GM18499 (cell line): ENCODE measurements around the gene AP3S2.
"Not testable (repeated sequence)": the region's sequence is repeated elsewhere in the genome, so short reads cannot be mapped to it uniquely, and the experiment has no call there.

Experiments
- ATAC-seq: cut with Tn5 transposase; IDR thresholded peaks from one replicate; pipeline ENCODE4 v1.9.1; 2021; ENCODE audit warnings: moderate number of reproducible peaks; ENCODE audit not compliant: insufficient read depth, unreplicated experiment

Gene AP3S2

DNA sequence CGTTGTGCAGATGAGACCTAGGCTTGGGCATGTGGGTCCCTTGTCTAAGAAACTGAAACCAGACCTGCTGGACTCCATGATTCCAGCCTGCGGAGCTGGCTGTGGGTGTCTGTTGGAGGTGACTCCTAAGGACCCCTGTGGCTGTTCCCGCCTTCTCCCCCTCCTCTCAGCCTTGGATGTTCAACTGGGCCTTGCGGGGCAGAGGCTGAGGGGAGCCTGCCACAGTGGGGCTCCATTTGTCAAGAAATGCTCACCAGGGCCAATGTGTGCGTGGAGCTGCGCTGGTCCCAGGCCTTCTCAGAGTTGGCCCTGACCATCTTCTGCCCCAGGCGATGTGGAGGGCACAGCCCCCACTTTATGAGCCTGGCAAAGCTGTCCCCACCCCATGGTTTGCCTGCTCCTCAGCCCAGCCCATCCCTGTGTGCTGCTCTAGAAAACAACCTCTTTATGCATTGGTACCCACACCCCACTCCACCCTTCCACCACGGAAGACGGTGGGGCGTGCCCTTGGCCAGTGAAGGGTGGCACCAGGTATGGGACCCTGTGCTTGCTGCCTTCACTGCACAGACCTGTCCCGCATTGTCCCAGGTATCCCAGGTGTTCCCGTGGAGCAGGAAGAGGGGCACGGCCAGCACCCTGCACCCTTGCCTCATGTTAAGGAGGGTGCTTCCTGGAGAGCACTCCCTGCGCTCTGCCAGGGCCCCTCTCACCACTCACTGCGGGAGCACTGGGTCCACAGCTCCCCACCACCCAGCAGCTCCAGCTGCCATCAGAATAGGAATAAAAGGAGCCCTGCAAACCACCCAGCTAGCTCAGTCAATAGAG is 109.7 kb downstream of the AP3S2 start:
- no peak for ATAC-seq

DNA sequence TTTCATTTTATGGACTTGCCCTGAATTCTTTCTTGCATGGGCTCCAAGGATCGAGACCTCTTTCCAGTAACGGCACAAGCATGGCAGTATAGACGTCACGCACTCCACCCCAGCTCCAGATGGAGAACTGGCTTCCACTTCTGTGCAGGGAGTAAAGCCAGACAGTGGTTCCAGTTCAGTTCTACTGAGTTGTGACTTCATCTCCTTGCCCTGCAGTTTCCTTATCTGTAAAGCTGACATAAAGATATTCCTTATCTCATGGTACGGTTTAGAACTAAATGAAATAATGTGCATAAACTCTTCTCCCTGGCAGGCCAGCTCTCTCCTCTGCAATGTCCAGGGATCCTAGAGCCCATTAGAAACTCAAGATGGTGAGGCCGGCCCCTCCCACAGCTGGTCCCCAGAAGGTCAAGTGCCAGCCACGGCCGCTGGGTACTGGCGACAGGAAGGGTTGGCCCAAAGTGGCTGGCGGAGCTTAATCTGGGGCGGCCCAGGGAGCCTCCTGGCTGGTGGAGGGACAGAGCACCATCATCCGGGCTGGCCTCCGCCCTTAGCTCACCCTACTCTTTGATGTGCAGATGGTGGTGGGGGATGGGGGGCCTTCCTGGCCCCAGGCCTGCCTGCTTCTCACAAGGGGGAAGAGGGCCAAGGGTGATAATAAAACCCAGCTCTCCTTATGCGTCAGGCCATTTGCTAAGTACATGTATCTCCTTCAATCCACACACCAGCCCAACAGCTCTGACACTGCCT is 110.5 kb downstream of the AP3S2 start:
- no peak for ATAC-seq

DNA sequence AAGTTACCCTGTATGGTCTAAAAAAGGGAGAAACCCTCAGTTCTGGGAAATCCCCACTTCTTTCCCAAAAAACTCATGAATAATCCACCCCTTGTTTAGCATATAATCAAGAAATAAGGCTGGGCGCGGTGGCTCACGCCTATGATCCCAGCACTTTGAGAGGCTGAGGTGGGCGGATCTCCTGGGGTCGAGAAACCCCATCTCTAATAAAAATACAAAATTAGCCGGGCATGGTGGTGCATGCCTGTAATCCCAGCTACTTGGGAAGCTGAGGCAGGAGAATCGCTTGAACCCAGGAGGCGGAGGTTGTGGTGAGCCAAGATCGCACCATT is 111.2 kb downstream of the AP3S2 start:
- not testable (repeated sequence) for ATAC-seq

DNA sequence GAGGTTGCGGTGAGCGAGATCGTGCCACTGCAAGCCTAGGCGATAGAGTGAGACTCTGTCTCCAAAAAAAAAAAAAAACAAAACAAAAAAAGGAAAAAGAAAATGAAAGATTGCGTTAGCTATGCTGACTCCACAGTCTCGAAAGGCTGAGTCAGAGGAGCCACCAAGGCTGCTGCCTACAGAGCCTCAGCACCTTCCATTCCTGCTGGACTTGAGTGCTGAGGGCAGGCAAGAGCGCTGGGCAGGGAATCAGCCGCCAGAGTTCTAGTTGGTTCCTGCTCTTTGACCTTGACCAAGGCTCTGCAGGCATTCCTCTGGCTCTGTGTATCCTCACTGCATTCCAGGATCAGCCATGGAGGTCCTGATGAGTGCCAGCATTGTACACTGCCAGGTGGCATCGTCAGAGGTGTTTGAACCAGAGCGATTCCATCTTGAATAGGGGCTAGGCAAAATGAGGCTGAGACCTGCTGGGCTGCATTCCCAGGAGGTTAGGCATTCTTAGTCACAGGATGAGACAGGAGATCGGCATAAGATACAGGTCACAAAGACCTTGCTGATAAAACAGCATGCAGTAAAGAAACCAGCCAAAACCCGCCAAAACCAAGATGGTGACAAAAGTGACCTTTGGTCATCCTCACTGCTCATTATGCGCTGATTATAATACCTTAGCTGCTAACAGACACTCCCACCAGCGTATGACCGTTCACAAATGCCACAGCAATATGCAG is 111.7 kb downstream of the AP3S2 start:
- no peak for ATAC-seq

DNA sequence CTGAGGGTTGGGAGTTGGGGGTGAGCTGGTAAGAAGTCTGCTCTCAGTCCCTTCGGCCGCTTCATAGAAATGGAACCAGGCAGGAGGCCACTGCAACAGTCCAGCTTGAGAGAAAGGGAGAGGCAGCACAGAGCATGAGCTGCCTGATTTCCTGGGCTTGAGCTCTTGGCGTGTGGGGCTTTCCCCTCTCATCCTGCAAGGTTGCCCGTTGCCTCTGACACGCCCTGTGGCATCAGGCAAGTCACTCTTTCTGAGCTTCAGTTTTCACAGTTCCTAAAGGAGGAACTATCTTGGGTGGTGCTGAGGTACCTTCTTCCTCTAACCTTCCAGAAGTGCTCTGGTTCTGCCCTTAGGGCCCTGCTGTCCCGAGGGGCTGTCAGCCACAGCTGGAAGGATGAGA is 112.7 kb downstream of the AP3S2 start:
- no peak for ATAC-seq

DNA sequence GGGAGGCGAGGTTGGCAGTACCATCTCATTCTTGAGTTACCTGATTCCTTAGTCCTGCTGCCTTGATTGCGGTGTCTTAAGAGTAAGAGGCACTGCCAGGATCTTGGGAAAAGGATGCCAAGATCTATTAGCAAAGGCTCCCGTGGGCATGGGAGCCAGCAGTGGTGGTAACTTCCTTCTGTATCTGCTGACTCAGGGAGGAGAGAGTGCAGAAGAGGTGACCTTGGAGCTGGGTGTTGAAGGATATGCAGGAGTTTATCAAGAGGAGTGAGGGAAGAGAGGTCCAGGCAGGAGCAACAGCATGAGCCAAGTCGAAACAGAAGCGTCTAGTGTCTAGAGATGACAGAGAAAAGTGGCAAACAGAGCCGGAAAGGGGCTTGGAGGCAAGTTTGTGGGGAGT is 113.2 kb downstream of the AP3S2 start:
- no peak for ATAC-seq
